OCI-LY7 (cell line): Measurements from ENCODE around the gene PPM1G. TPM values are rescaled to one million over a fixed set of nuclear protein-coding genes. Genes with fewer than 3 reads are reported as not detected.

ENCODE experiments used
- BruUV-seq: library from RNA; stranded (reverse); fragments of 400-500 nt; replicated peaks from 2 replicates; lab custom pipeline; 2021; lab: Mats Ljungman, UMichigan
- CTCF ChIA-PET: fragments of 300-600 bp; sonication (Branson Sonifier 250); formaldehyde crosslinking; loops from one replicate; lab custom pipeline; 2022; ENCODE audit warnings: antibody characterized with exemption; ENCODE audit not compliant: unreplicated experiment; lab: Charles Lee
- POLR2A ChIA-PET: fragments of 300-600 bp; sonication (Branson Sonifier 250); formaldehyde crosslinking; loops from one replicate; lab custom pipeline; 2022; ENCODE audit warnings: antibody characterized with exemption; lab: Charles Lee
- DNase-seq: peaks from one replicate; pipeline ENCODE4 v3.0.0-alpha.2; 2015; ENCODE audit warnings: low spot score
- H2AFZ ChIP-seq: fragments of 200-600 bp; sonication (generic), shearing (Covaris generic); 2 replicates; pipeline ENCODE4 v1.6.1; 2014; ENCODE audit warnings: mild to moderate bottlenecking, antibody characterized with exemption, low read length, moderate library complexity
- H3K27ac ChIP-seq: fragments of 200-600 bp; sonication (generic); 2 replicates; pipeline ENCODE4 v1.5.1; 2014; ENCODE audit warnings: mixed run types, low read depth, mild to moderate bottlenecking, moderate library complexity, low read length, inconsistent platforms; ENCODE audit not compliant: poor library complexity, severe bottlenecking
- H3K36me3 ChIP-seq: fragments of 200-600 bp; sonication (generic); 2 replicates; pipeline ENCODE4 v1.6.1; 2014; ENCODE audit warnings: mild to moderate bottlenecking, antibody characterized with exemption, low read length, moderate library complexity, mixed read lengths; ENCODE audit not compliant: insufficient read depth
- H3K4me1 ChIP-seq: fragments of 200-600 bp; sonication (generic); 2 replicates; pipeline ENCODE4 v1.5.1; 2014; ENCODE audit warnings: mild to moderate bottlenecking, low read length; ENCODE audit not compliant: insufficient read depth, poor library complexity, severe bottlenecking
- H3K4me2 ChIP-seq: fragments of 200-600 bp; sonication (generic); 2 replicates; pipeline ENCODE4 v1.6.1; 2014; ENCODE audit warnings: mild to moderate bottlenecking, low read length
- H3K4me3 ChIP-seq: fragments of 200-600 bp; sonication (generic); 2 replicates; pipeline ENCODE4 v1.5.1; 2014; ENCODE audit warnings: mild to moderate bottlenecking, low read depth, low read length; ENCODE audit not compliant: poor library complexity, severe bottlenecking
- H3K79me2 ChIP-seq: fragments of 200-600 bp; sonication (generic); 2 replicates; pipeline ENCODE4 v1.6.1; 2016; ENCODE audit warnings: low read depth, mild to moderate bottlenecking, low read length, moderate library complexity, mixed read lengths; ENCODE audit not compliant: insufficient read depth
- H3K9me2 ChIP-seq: fragments of 200-600 bp; sonication (generic); 2 replicates; pipeline ENCODE4 v1.6.1; 2016; ENCODE audit warnings: mild to moderate bottlenecking, low read length, mixed read lengths; ENCODE audit not compliant: insufficient read depth
- H3K9me3 ChIP-seq: fragments of 200-600 bp; sonication (generic); 2 replicates; pipeline ENCODE4 v1.6.1; 2014; ENCODE audit warnings: mild to moderate bottlenecking, mixed run types, low read length, mixed read lengths
- H4K20me1 ChIP-seq: fragments of 200-600 bp; sonication (generic); 2 replicates; pipeline ENCODE4 v1.6.1; 2014; ENCODE audit warnings: mild to moderate bottlenecking, antibody characterized with exemption, low read length, moderate library complexity, mixed read lengths; ENCODE audit not compliant: insufficient read depth
- CTCF ChIP-seq: fragments of 200-600 bp; sonication (generic); conservative IDR thresholded peaks from 2 replicates; pipeline ENCODE4 v1.5.1; 2014; ENCODE audit warnings: mild to moderate bottlenecking, antibody characterized with exemption, low read length, moderate library complexity, mixed read lengths
- EZH2phosphoT487 ChIP-seq: fragments of 200-600 bp; sonication (generic); IDR thresholded peaks from 2 replicates; pipeline ENCODE4 v1.6.1; 2018; ENCODE audit warnings: low read depth, borderline replicate concordance, mild to moderate bottlenecking, mixed run types, antibody characterized with exemption, low read length, moderate library complexity, mixed read lengths
- intact Hi-C: fragments of 100-400 bp; cut with micrococcal nuclease; formaldehyde crosslinking; loops from one replicate; pipeline ENCODE4 v1.10.0; 2022; ENCODE audit not compliant: unreplicated experiment
- total RNA-seq, 2 experiments: library from RNA; depleted of rRNA in 1 of 2; stranded (reverse); fragments of >200 nt in 1 of 2; shearing (Covaris generic) in 1 of 2; gene quantifications; 2 replicates each; pipeline ENCODE4 v1.2.3, GENCODE V29; 2014 to 2022

PPM1G gene
- total RNA-seq, 2 experiments from 2014 or later: 101 to 147 TPM

- BruUV-seq: no TSS peak
- no peaks in the 10 kb centered on the region for H3K4me1 ChIP-seq
- no peaks in the 10 kb centered on the region for H3K9me3 ChIP-seq
- ChIA-PET POLR2A (no interaction called here), CTCF (no interaction called here)
- H3K36me3 ChIP-seq: peaks cover 53% of the 10 kb centered on the region
- TF ChIP-seq CTCF (peak; percentile 32; the same call in 1 of the 2 replicates), EZH2phosphoT487 (no peak)
- H3K27ac ChIP-seq: no peak within 1 kb of the TSS
- H4K20me1 ChIP-seq: no peaks in the 10 kb centered on the region
- H3K9me2 ChIP-seq: no peaks in the 10 kb centered on the region
- intact Hi-C loops: no loop called here
- peak; percentile 17 for DNase-seq
- no peak within 1 kb of the TSS for H3K4me3 ChIP-seq
- no peak within 1 kb of the TSS for H2AFZ ChIP-seq
- no peaks in the 10 kb centered on the region for H3K79me2 ChIP-seq
- H3K4me2 ChIP-seq: peak within 1 kb of the TSS; percentile 8; the same call in 1 of the 2 replicates
Measured at GRCh38 chr2:27441958-27442919, 32.8 kb upstream of the PPM1G start, which contains the start of gene KRTCAP3. TSS of gene KRTCAP3 (plus strand) at chr2:27442381. CDS start at chr2:27442413, 32 bp downstream.

- no peak for DNase-seq
- H3K4me3 ChIP-seq: no peak overlapping the region
- intact Hi-C loops: no loop called here
- H3K4me1 ChIP-seq: no peaks in the 10 kb centered on the region
- no TSS peak for BruUV-seq
- H2AFZ ChIP-seq: no peak overlapping the region
- TF ChIP-seq CTCF: no peak
- TF ChIP-seq EZH2phosphoT487: no peak
- no peak overlapping the region for H3K4me2 ChIP-seq
- no peaks in the 10 kb centered on the region for H4K20me1 ChIP-seq
- ChIA-PET POLR2A (no interaction called here), CTCF (no interaction called here)
- H3K27ac ChIP-seq: no peak overlapping the region
- H3K79me2 ChIP-seq: no peaks in the 10 kb centered on the region
- H3K36me3 ChIP-seq: peaks cover 61% of the 10 kb centered on the region
- no peaks in the 10 kb centered on the region for H3K9me2 ChIP-seq
- H3K9me3 ChIP-seq: no peaks in the 10 kb centered on the region
Measured at GRCh38 chr2:27441226-27441926, 32.0 kb upstream of the PPM1G start.
